HepG2 (cell line): Measurements from ENCODE around the gene SCAF11. TPM values are rescaled to one million over a fixed set of nuclear protein-coding genes. Genes with fewer than 3 reads are reported as not detected.

Source experiments
- CSRNP2 ChIP-seq: sonication (generic); formaldehyde crosslinking; conservative IDR thresholded peaks from 2 replicates; pipeline ENCODE4 v1.8.0; 2022; ENCODE audit warnings: low read depth, missing genetic modification reagents
- CTCF ChIP-seq: sonication (generic); formaldehyde crosslinking; IDR thresholded peaks from 2 replicates; pipeline ENCODE4 v1.5.0; 2020; ENCODE audit warnings: mild to moderate bottlenecking, missing genetic modification reagents, moderate library complexity
- MTA3 ChIP-seq: sonication (generic); formaldehyde crosslinking; IDR thresholded peaks from 2 replicates; pipeline ENCODE4 v1.4.0; 2020; ENCODE audit warnings: missing genetic modification reagents
- SPEN ChIP-seq: sonication (generic); formaldehyde crosslinking; IDR thresholded peaks from 2 replicates; pipeline ENCODE4 v1.5.1; 2020; ENCODE audit warnings: low read depth, mild to moderate bottlenecking, missing genetic modification reagents
- STAT6 ChIP-seq: sonication (generic); formaldehyde crosslinking; IDR thresholded peaks from 2 replicates; pipeline ENCODE4 v1.4.0; 2020; ENCODE audit warnings: missing genetic modification reagents, mild to moderate bottlenecking, borderline replicate concordance
- ZNF225 ChIP-seq: sonication (generic); formaldehyde crosslinking; IDR thresholded peaks from 2 replicates; pipeline ENCODE4 v1.4.0; 2020; ENCODE audit warnings: mild to moderate bottlenecking, missing genetic modification reagents
- ZNF260 ChIP-seq: sonication (generic); formaldehyde crosslinking; IDR thresholded peaks from 2 replicates; pipeline ENCODE4 v1.4.0; 2020; ENCODE audit warnings: missing genetic modification reagents, low read depth, mild to moderate bottlenecking, borderline replicate concordance
- ZNF672 ChIP-seq: sonication (generic); formaldehyde crosslinking; IDR thresholded peaks from 2 replicates; pipeline ENCODE4 v1.8.1; 2022; ENCODE audit warnings: missing genetic modification reagents
- ZUFSP ChIP-seq: sonication (generic); formaldehyde crosslinking; IDR thresholded peaks from 2 replicates; pipeline ENCODE4 v1.9.0; 2021; ENCODE audit warnings: missing genetic modification reagents, mild to moderate bottlenecking, borderline replicate concordance
- polyA plus RNA-seq, 8 experiments: library from polyadenylated mRNA; depleted of rRNA in 3 of 8; stranded (reverse) in 7 of 8; unstranded in 1 of 8; fragments of >200 nt; fragmentation: Illumina TruSeq in 4 of 8; extraction: Trizol in 4 of 8; gene quantifications; 2 replicates each; pipeline versions ENCODE4 v1.2.1 to v1.2.3, GENCODE V29; 2011 to 2016; ENCODE audit warnings: low read depth in 4 of 8, missing spikeins in 1 of 8, mixed read lengths in 1 of 8; ENCODE audit not compliant: insufficient read depth in 1 of 8
- total RNA-seq, 5 experiments: library from RNA; depleted of rRNA; stranded (reverse); fragments of >200 nt; fragmentation: Illumina TruSeq; extraction: Trizol; gene quantifications; 2 replicates each; pipeline ENCODE4 v1.2.3, GENCODE V29; 2016; ENCODE audit warnings: low read depth in 1 of 5
- TF ChIP-seq, protein P1 (sequence below): sonication (generic); IDR thresholded peaks from 2 replicates; pipeline ENCODE4 v1.6.1; 2016; ENCODE audit warnings: low read depth, borderline replicate concordance
- TF ChIP-seq, protein P2 (sequence below): sonication (generic); formaldehyde crosslinking; IDR thresholded peaks from 2 replicates; pipeline ENCODE4 v1.4.0; 2020; ENCODE audit warnings: missing genetic modification reagents, mild to moderate bottlenecking, borderline replicate concordance
- TF ChIP-seq, protein P3 (sequence below): sonication (generic); formaldehyde crosslinking; IDR thresholded peaks from 2 replicates; pipeline ENCODE4 v1.9.0; 2021; ENCODE audit warnings: missing genetic modification reagents, mild to moderate bottlenecking, borderline replicate concordance

Gene SCAF11
- total and polyA plus RNA-seq, 2 of the 13 experiments (the other 11 are each of a cell fraction or from before 2014, with no cell fraction given) = 26.9 to 38.3 TPM

- TF ChIP-seq, protein P1, sequence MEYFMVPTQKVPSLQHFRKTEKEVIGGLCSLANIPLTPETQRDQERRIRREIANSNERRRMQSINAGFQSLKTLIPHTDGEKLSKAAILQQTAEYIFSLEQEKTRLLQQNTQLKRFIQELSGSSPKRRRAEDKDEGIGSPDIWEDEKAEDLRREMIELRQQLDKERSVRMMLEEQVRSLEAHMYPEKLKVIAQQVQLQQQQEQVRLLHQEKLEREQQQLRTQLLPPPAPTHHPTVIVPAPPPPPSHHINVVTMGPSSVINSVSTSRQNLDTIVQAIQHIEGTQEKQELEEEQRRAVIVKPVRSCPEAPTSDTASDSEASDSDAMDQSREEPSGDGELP = peak; percentile 80; the same call in 1 of the 2 replicates
- peak; percentile 69; the same call in 1 of the 2 replicates for TF ChIP-seq ZNF225 (CRISPR knock-in tag)
- TF ChIP-seq CTCF = peak; percentile 100
- TF ChIP-seq, protein P2, sequence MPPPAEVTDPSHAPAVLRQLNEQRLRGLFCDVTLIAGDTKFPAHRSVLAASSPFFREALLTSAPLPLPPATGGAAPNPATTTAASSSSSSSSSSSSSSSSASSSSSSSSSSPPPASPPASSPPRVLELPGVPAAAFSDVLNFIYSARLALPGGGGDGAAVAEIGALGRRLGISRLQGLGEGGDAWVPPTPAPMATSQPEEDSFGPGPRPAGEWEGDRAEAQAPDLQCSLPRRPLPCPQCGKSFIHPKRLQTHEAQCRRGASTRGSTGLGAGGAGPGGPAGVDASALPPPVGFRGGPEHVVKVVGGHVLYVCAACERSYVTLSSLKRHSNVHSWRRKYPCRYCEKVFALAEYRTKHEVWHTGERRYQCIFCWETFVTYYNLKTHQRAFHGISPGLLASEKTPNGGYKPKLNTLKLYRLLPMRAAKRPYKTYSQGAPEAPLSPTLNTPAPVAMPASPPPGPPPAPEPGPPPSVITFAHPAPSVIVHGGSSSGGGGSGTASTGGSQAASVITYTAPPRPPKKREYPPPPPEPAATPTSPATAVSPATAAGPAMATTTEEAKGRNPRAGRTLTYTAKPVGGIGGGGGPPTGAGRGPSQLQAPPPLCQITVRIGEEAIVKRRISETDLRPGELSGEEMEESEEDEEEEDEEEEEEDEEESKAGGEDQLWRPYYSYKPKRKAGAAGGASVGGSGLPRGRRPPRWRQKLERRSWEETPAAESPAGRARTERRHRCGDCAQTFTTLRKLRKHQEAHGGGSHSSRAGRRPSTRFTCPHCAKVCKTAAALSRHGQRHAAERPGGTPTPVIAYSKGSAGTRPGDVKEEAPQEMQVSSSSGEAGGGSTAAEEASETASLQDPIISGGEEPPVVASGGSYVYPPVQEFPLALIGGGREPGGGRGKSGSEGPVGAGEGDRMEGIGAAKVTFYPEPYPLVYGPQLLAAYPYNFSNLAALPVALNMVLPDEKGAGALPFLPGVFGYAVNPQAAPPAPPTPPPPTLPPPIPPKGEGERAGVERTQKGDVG (CRISPR knock-in tag) = peak; percentile 80; the same call in 1 of the 2 replicates
- peak; percentile 89; the same call in 1 of the 2 replicates for TF ChIP-seq ZNF672 (CRISPR knock-in tag)
- TF ChIP-seq SPEN (CRISPR knock-in tag) = peak; percentile 95
- TF ChIP-seq CSRNP2 = 0 out of 2 replicates have a peak, but pooled peaks have one; percentile 81
- TF ChIP-seq ZNF260 (CRISPR knock-in tag) = no peak
- TF ChIP-seq, protein P3, sequence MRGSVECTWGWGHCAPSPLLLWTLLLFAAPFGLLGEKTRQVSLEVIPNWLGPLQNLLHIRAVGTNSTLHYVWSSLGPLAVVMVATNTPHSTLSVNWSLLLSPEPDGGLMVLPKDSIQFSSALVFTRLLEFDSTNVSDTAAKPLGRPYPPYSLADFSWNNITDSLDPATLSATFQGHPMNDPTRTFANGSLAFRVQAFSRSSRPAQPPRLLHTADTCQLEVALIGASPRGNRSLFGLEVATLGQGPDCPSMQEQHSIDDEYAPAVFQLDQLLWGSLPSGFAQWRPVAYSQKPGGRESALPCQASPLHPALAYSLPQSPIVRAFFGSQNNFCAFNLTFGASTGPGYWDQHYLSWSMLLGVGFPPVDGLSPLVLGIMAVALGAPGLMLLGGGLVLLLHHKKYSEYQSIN (CRISPR knock-in tag) = no peak
- TF ChIP-seq ZUFSP (CRISPR knock-in tag) = no peak
- no peak for TF ChIP-seq MTA3
- TF ChIP-seq STAT6 = peak; percentile 87; the same call in 1 of the 2 replicates
These were observed at the start of gene SCAF11 (continued) for GRCh38 chr12:45990468-45991283.
